Activated naive CD4-positive, alpha-beta T cell treated with anti-CD3 and anti-CD28 coated beads, Interleukin-2, amount 10 ng/mL, durations not matched to agents 7 days and 5 days (primary cell): ENCODE results near the gene SIRPA.

ENCODE experiments used
- CTCF ChIA-PET: fragments of 350-600 bp; sonication (Branson Sonifier 250); formaldehyde crosslinking; loops from one replicate; lab custom pipeline; 2021; ENCODE audit warnings: antibody characterized with exemption; lab: Charles Lee
- DNase-seq: peaks from one replicate; pipeline ENCODE4 v3.0.0-alpha.2; 2020
- H3K27ac Mint-ChIP-seq: one replicate; pipeline ENCODE4 v1.8.0; 2021; ENCODE audit warnings: mild to moderate bottlenecking, moderate library complexity, mixed read lengths
- H3K27me3 Mint-ChIP-seq: one replicate; pipeline ENCODE4 v1.8.0; 2021; ENCODE audit warnings: mild to moderate bottlenecking, mixed read lengths
- H3K36me3 Mint-ChIP-seq: one replicate; pipeline ENCODE4 v1.8.0; 2021; ENCODE audit warnings: mixed read lengths
- H3K4me1 Mint-ChIP-seq: one replicate; pipeline ENCODE4 v1.8.0; 2021; ENCODE audit warnings: mixed read lengths
- H3K4me3 Mint-ChIP-seq: one replicate; pipeline ENCODE4 v1.8.0; 2021; ENCODE audit warnings: mild to moderate bottlenecking, moderate library complexity, mixed read lengths
- H3K9me3 Mint-ChIP-seq: one replicate; pipeline ENCODE4 v1.8.0; 2021; ENCODE audit warnings: mixed read lengths

SIRPA gene

GRCh38 chr20:1959156-1959555, 63.9 kb downstream of the SIRPA start:
- H3K36me3 Mint-ChIP-seq = no peaks in the 10 kb centered on the region
- H3K27me3 Mint-ChIP-seq = peaks cover 41% of the 10 kb centered on the region
- no peak overlapping the region for H3K27ac Mint-ChIP-seq
- H3K9me3 Mint-ChIP-seq = no peaks in the 10 kb centered on the region
- DNase-seq = no peak
- no peak overlapping the region for H3K4me3 Mint-ChIP-seq
- H3K4me1 Mint-ChIP-seq = no peaks in the 10 kb centered on the region
- CTCF ChIA-PET = no interaction called here

- CTCF ChIA-PET = no interaction called here
- Mint-ChIP-seq H3K9me3 (no peaks in the 10 kb centered on the region), H3K36me3 (no peaks in the 10 kb centered on the region), H3K4me3 (no peak overlapping the region), H3K27me3 (peaks cover 40% of the 10 kb centered on the region), H3K27ac (no peak overlapping the region), H3K4me1 (peaks cover 10% of the 10 kb centered on the region)
- no peak for DNase-seq
Observed at GRCh38 chr20:1961374-1961773, 66.2 kb downstream of the SIRPA start.

- no peaks in the 10 kb centered on the region for H3K36me3 Mint-ChIP-seq
- no peak for DNase-seq
- H3K4me3 Mint-ChIP-seq = no peak overlapping the region
- peaks cover 39% of the 10 kb centered on the region for H3K27me3 Mint-ChIP-seq
- H3K27ac Mint-ChIP-seq = no peak overlapping the region
- peaks cover 10% of the 10 kb centered on the region for H3K4me1 Mint-ChIP-seq
- CTCF ChIA-PET = no interaction called here
- no peaks in the 10 kb centered on the region for H3K9me3 Mint-ChIP-seq
Observed at GRCh38 chr20:1964061-1964460, 68.9 kb downstream of the SIRPA start.

- CTCF ChIA-PET = interaction anchor here (0.7 to 3.0 kb wide), 13 partner anchors 9 to 209 kb away, joined by 3 to 31 read pairs (median 3); no protein-coding TSS in a partner anchor
- DNase-seq = no peak
- Mint-ChIP-seq H3K27ac (no peak overlapping the region), H3K9me3 (no peaks in the 10 kb centered on the region), H3K27me3 (peaks cover 39% of the 10 kb centered on the region), H3K36me3 (no peaks in the 10 kb centered on the region), H3K4me1 (peaks cover 10% of the 10 kb centered on the region), H3K4me3 (peak overlapping the region; percentile 3)
Observed at GRCh38 chr20:1964659-1965405, 69.6 kb downstream of the SIRPA start.

GRCh38 chr20:1965520-1966351, 70.5 kb downstream of the SIRPA start:
- Mint-ChIP-seq H3K27ac (no peak overlapping the region), H3K36me3 (no peaks in the 10 kb centered on the region), H3K9me3 (no peaks in the 10 kb centered on the region), H3K4me1 (peaks cover 10% of the 10 kb centered on the region), H3K4me3 (peak overlapping the region; percentile 3), H3K27me3 (peaks cover 39% of the 10 kb centered on the region)
- CTCF ChIA-PET = interaction anchor here (0.7 to 3.0 kb wide), 16 partner anchors 8 to 208 kb away, joined by 3 to 31 read pairs (median 3); no protein-coding TSS in a partner anchor
- peak; percentile 77 for DNase-seq

GRCh38 chr20:1968964-1969363, 73.8 kb downstream of the SIRPA start:
- Mint-ChIP-seq H3K9me3 (no peaks in the 10 kb centered on the region), H3K27me3 (peaks cover 25% of the 10 kb centered on the region), H3K4me3 (no peak overlapping the region), H3K36me3 (no peaks in the 10 kb centered on the region), H3K4me1 (peaks cover 10% of the 10 kb centered on the region), H3K27ac (no peak overlapping the region)
- no peak for DNase-seq
- CTCF ChIA-PET = no interaction called here

- DNase-seq = no peak
- Mint-ChIP-seq H3K27ac (no peak overlapping the region), H3K4me1 (no peaks in the 10 kb centered on the region), H3K4me3 (no peak overlapping the region), H3K36me3 (no peaks in the 10 kb centered on the region), H3K27me3 (peaks cover 11% of the 10 kb centered on the region), H3K9me3 (no peaks in the 10 kb centered on the region)
- CTCF ChIA-PET = interaction anchor here (0.6 kb wide), 1 partner anchor 1082 kb away, joined by 3 read pairs; no protein-coding TSS in a partner anchor
Observed at GRCh38 chr20:1971893-1972586, 76.8 kb downstream of the SIRPA start.

- no peak overlapping the region for H3K4me3 Mint-ChIP-seq
- H3K4me1 Mint-ChIP-seq = no peaks in the 10 kb centered on the region
- CTCF ChIA-PET = no interaction called here
- DNase-seq = peak; percentile 8
- H3K27ac Mint-ChIP-seq = no peak overlapping the region
- H3K9me3 Mint-ChIP-seq = no peaks in the 10 kb centered on the region
- peaks cover 12% of the 10 kb centered on the region for H3K27me3 Mint-ChIP-seq
- H3K36me3 Mint-ChIP-seq = no peaks in the 10 kb centered on the region
Observed at GRCh38 chr20:1973601-1974440, 78.6 kb downstream of the SIRPA start.

- CTCF ChIA-PET = interaction anchor here (1.2 kb wide), 1 partner anchor 10 kb away, joined by 3 read pairs; no protein-coding TSS in a partner anchor
- Mint-ChIP-seq H3K4me3 (no peak overlapping the region), H3K36me3 (no peaks in the 10 kb centered on the region), H3K9me3 (no peaks in the 10 kb centered on the region), H3K4me1 (no peaks in the 10 kb centered on the region), H3K27me3 (peaks cover 14% of the 10 kb centered on the region), H3K27ac (no peak overlapping the region)
- no peak for DNase-seq
Observed at GRCh38 chr20:1975291-1975690, 80.1 kb downstream of the SIRPA start.

- Mint-ChIP-seq H3K4me3 (no peak overlapping the region), H3K27ac (no peak overlapping the region), H3K36me3 (no peaks in the 10 kb centered on the region), H3K27me3 (peaks cover 19% of the 10 kb centered on the region), H3K4me1 (no peaks in the 10 kb centered on the region), H3K9me3 (no peaks in the 10 kb centered on the region)
- CTCF ChIA-PET = interaction anchor here (1.5 kb wide), 1 partner anchor 41 kb away, joined by 4 read pairs; no protein-coding TSS in a partner anchor
- no peak for DNase-seq
Observed at GRCh38 chr20:1979106-1979778, 84.0 kb downstream of the SIRPA start.

- Mint-ChIP-seq H3K4me1 (no peaks in the 10 kb centered on the region), H3K27me3 (peaks cover 36% of the 10 kb centered on the region), H3K27ac (no peak overlapping the region), H3K36me3 (no peaks in the 10 kb centered on the region), H3K9me3 (no peaks in the 10 kb centered on the region), H3K4me3 (no peak overlapping the region)
- DNase-seq = no peak
- CTCF ChIA-PET = no interaction called here
Observed at GRCh38 chr20:1982686-1983085, 87.5 kb downstream of the SIRPA start.

GRCh38 chr20:1983301-1983700, 88.1 kb downstream of the SIRPA start:
- Mint-ChIP-seq H3K27ac (no peak overlapping the region), H3K4me1 (no peaks in the 10 kb centered on the region), H3K4me3 (no peak overlapping the region), H3K36me3 (no peaks in the 10 kb centered on the region), H3K9me3 (no peaks in the 10 kb centered on the region), H3K27me3 (peaks cover 38% of the 10 kb centered on the region)
- no peak for DNase-seq
- CTCF ChIA-PET = interaction anchor here (0.9 to 1.3 kb wide), 3 partner anchors 17 to 189 kb away, joined by 3 to 4 read pairs (median 3); no protein-coding TSS in a partner anchor

GRCh38 chr20:1987826-1988225, 92.6 kb downstream of the SIRPA start:
- no peak overlapping the region for H3K27ac Mint-ChIP-seq
- CTCF ChIA-PET = interaction anchor here (1.7 kb wide), 1 partner anchor 19 kb away, joined by 7 read pairs; no protein-coding TSS in a partner anchor
- no peaks in the 10 kb centered on the region for H3K4me1 Mint-ChIP-seq
- DNase-seq = no peak
- H3K4me3 Mint-ChIP-seq = no peak overlapping the region
- H3K9me3 Mint-ChIP-seq = no peaks in the 10 kb centered on the region
- peaks cover 44% of the 10 kb centered on the region for H3K27me3 Mint-ChIP-seq
- H3K36me3 Mint-ChIP-seq = no peaks in the 10 kb centered on the region
